HepG2 (cell line): ENCODE results near the gene RASAL1. TPM values are rescaled to one million over a fixed set of nuclear protein-coding genes. Genes with fewer than 3 reads are reported as not detected.
A peak's percentile ranks its signal among the peaks of the same experiment; 100 is the strongest.

Experiments used
- CBX2 ChIP-seq, 2 experiments: fragments of 200-600 bp in 1 of 2; sonication (generic); formaldehyde crosslinking in 1 of 2; IDR thresholded peaks; 2 replicates each; pipeline versions ENCODE4 v1.7.0 to v1.8.1; 2018 to 2022; ENCODE audit warnings: low read depth in 2 of 2, low read length in 1 of 2, mild to moderate bottlenecking in 1 of 2, missing genetic modification reagents in 1 of 2
- GATAD2A ChIP-seq: IDR thresholded peaks from 2 replicates; pipeline ENCODE4 v1.6.1; 2016
- HIC2 ChIP-seq: sonication (generic); formaldehyde crosslinking; IDR thresholded peaks from 2 replicates; pipeline ENCODE4 v1.9.0; 2022; ENCODE audit warnings: low read depth, missing genetic modification reagents
- KAT8 ChIP-seq: IDR thresholded peaks from 2 replicates; pipeline ENCODE4 v1.6.1; 2016; ENCODE audit warnings: missing genetic modification reagents, missing compliant biosample characterization
- MAZ ChIP-seq, 2 experiments: sonication (generic) in 1 of 2; formaldehyde crosslinking in 1 of 2; IDR thresholded peaks; 2 replicates each; pipeline versions ENCODE4 v1.5.0 to v1.6.1; 2012 to 2020; ENCODE audit warnings: low read depth in 2 of 2, mild to moderate bottlenecking in 2 of 2, borderline replicate concordance in 1 of 2, improper control_type of control experiment in 1 of 2, low read length in 1 of 2, missing genetic modification reagents in 1 of 2, moderate library complexity in 1 of 2
- PATZ1 ChIP-seq: sonication (generic); formaldehyde crosslinking; IDR thresholded peaks from 2 replicates; pipeline ENCODE4 v1.4.0; 2020; ENCODE audit warnings: missing genetic modification reagents
- RAD21 ChIP-seq: fragments of 450-650 bp; formaldehyde crosslinking; IDR thresholded peaks from 2 replicates; pipeline ENCODE4 v1.5.0; 2020; ENCODE audit warnings: mild to moderate bottlenecking
- SOX5 ChIP-seq: IDR thresholded peaks from 2 replicates; pipeline ENCODE4 v1.6.1; 2016; ENCODE audit warnings: borderline replicate concordance
- SP2 ChIP-seq: sonication (generic); formaldehyde crosslinking; IDR thresholded peaks from 2 replicates; pipeline ENCODE4 v1.5.1; 2020; ENCODE audit warnings: mild to moderate bottlenecking, missing genetic modification reagents
- ZBTB7A ChIP-seq: sonication (generic); formaldehyde crosslinking; IDR thresholded peaks from 2 replicates; pipeline ENCODE4 v1.8.0; 2022; ENCODE audit warnings: mild to moderate bottlenecking, missing genetic modification reagents
- ZNF235 ChIP-seq: sonication (generic); formaldehyde crosslinking; IDR thresholded peaks from 2 replicates; pipeline ENCODE4 v1.8.1; 2023; ENCODE audit warnings: mild to moderate bottlenecking, missing genetic modification reagents, borderline replicate concordance
- ZNF274 ChIP-seq: sonication (generic); formaldehyde crosslinking; IDR thresholded peaks from 2 replicates; pipeline ENCODE4 v1.5.1; 2020; ENCODE audit warnings: mild to moderate bottlenecking, missing genetic modification reagents
- ZNF530 ChIP-seq: sonication (generic); formaldehyde crosslinking; IDR thresholded peaks from 2 replicates; pipeline ENCODE4 v1.5.0; 2020; ENCODE audit warnings: low read depth, mild to moderate bottlenecking, missing genetic modification reagents
- ZNF792 ChIP-seq: IDR thresholded peaks from 2 replicates; pipeline ENCODE4 v1.6.1; 2016
- polyA plus RNA-seq, 8 experiments: library from polyadenylated mRNA; depleted of rRNA in 3 of 8; stranded (reverse) in 7 of 8; unstranded in 1 of 8; fragments of >200 nt; fragmentation: Illumina TruSeq in 4 of 8; extraction: Trizol in 4 of 8; gene quantifications; 2 replicates each; pipeline versions ENCODE4 v1.2.1 to v1.2.3, GENCODE V29; 2011 to 2016; ENCODE audit warnings: low read depth in 4 of 8, missing spikeins in 1 of 8, mixed read lengths in 1 of 8; ENCODE audit not compliant: insufficient read depth in 1 of 8
- total RNA-seq, 5 experiments: library from RNA; depleted of rRNA; stranded (reverse); fragments of >200 nt; fragmentation: Illumina TruSeq; extraction: Trizol; gene quantifications; 2 replicates each; pipeline ENCODE4 v1.2.3, GENCODE V29; 2016; ENCODE audit warnings: low read depth in 1 of 5
- TF ChIP-seq, protein P1 (sequence below): sonication (generic); formaldehyde crosslinking; IDR thresholded peaks from 2 replicates; pipeline ENCODE4 v1.4.0; 2020; ENCODE audit warnings: mild to moderate bottlenecking, missing genetic modification reagents, borderline replicate concordance
- TF ChIP-seq, protein P2 (sequence below): IDR thresholded peaks from 2 replicates; pipeline ENCODE4 v1.6.1; 2018; ENCODE audit warnings: missing genetic modification reagents, mild to moderate bottlenecking, missing compliant biosample characterization
- TF ChIP-seq, protein P3 (sequence below): sonication (generic); formaldehyde crosslinking; IDR thresholded peaks from 2 replicates; pipeline ENCODE4 v1.5.0; 2020; ENCODE audit warnings: missing genetic modification reagents

Gene RASAL1
- total and polyA plus RNA-seq, 2 of the 13 experiments (the other 11 are each of a cell fraction or from before 2014, with no cell fraction given), result not detected

GRCh38 chr12:113098441-113099028 lies 37.0 kb downstream of the RASAL1 start (continued):
- TF ChIP-seq, protein P1, sequence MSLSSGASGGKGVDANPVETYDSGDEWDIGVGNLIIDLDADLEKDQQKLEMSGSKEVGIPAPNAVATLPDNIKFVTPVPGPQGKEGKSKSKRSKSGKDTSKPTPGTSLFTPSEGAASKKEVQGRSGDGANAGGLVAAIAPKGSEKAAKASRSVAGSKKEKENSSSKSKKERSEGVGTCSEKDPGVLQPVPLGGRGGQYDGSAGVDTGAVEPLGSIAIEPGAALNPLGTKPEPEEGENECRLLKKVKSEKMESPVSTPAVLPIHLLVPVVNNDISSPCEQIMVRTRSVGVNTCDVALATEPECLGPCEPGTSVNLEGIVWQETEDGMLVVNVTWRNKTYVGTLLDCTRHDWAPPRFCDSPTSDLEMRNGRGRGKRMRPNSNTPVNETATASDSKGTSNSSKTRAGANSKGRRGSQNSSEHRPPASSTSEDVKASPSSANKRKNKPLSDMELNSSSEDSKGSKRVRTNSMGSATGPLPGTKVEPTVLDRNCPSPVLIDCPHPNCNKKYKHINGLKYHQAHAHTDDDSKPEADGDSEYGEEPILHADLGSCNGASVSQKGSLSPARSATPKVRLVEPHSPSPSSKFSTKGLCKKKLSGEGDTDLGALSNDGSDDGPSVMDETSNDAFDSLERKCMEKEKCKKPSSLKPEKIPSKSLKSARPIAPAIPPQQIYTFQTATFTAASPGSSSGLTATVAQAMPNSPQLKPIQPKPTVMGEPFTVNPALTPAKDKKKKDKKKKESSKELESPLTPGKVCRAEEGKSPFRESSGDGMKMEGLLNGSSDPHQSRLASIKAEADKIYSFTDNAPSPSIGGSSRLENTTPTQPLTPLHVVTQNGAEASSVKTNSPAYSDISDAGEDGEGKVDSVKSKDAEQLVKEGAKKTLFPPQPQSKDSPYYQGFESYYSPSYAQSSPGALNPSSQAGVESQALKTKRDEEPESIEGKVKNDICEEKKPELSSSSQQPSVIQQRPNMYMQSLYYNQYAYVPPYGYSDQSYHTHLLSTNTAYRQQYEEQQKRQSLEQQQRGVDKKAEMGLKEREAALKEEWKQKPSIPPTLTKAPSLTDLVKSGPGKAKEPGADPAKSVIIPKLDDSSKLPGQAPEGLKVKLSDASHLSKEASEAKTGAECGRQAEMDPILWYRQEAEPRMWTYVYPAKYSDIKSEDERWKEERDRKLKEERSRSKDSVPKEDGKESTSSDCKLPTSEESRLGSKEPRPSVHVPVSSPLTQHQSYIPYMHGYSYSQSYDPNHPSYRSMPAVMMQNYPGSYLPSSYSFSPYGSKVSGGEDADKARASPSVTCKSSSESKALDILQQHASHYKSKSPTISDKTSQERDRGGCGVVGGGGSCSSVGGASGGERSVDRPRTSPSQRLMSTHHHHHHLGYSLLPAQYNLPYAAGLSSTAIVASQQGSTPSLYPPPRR (CRISPR knock-in tag), result no peak
- TF ChIP-seq ZNF235 (CRISPR knock-in tag) (no peak), GATAD2A (CRISPR knock-in tag) (0 out of 2 replicates have a peak, but pooled peaks have one; percentile 32), PATZ1 (CRISPR knock-in tag) (peak; percentile 52), ZNF274 (CRISPR knock-in tag) (no peak), KAT8 (CRISPR knock-in tag) (no peak), ZNF530 (no peak), ZBTB7A (0 out of 2 replicates have a peak, but pooled peaks have one; percentile 52), SOX5 (0 out of 2 replicates have a peak, but pooled peaks have one; percentile 25), RAD21 (peak; percentile 87), MAZ (IDR thresholded peaks at IDR 0.05; ENCODE audit: borderline replicate concordance, low read depth, low read length) (no peak), MAZ (CRISPR knock-in tag; IDR thresholded peaks at IDR 0.05; ENCODE audit: low read depth) (0 out of 2 replicates have a peak, but pooled peaks have one; percentile 24), SP2 (CRISPR knock-in tag) (no peak; the same call in 1 of the 2 replicates), HIC2 (CRISPR knock-in tag) (no peak), ZNF792 (CRISPR knock-in tag) (no peak), CBX2 (IDR thresholded peaks at IDR 0.05; ENCODE audit: low read depth, low read length) (no peak), CBX2 (CRISPR knock-in tag; IDR thresholded peaks at IDR 0.05; ENCODE audit: low read depth) (peak; percentile 68; the same call in 1 of the 2 replicates)
- TF ChIP-seq, protein P2, sequence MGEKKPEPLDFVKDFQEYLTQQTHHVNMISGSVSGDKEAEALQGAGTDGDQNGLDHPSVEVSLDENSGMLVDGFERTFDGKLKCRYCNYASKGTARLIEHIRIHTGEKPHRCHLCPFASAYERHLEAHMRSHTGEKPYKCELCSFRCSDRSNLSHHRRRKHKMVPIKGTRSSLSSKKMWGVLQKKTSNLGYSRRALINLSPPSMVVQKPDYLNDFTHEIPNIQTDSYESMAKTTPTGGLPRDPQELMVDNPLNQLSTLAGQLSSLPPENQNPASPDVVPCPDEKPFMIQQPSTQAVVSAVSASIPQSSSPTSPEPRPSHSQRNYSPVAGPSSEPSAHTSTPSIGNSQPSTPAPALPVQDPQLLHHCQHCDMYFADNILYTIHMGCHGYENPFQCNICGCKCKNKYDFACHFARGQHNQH (CRISPR knock-in tag), result peak; percentile 21; the same call in 1 of the 2 replicates
- TF ChIP-seq, protein P3, sequence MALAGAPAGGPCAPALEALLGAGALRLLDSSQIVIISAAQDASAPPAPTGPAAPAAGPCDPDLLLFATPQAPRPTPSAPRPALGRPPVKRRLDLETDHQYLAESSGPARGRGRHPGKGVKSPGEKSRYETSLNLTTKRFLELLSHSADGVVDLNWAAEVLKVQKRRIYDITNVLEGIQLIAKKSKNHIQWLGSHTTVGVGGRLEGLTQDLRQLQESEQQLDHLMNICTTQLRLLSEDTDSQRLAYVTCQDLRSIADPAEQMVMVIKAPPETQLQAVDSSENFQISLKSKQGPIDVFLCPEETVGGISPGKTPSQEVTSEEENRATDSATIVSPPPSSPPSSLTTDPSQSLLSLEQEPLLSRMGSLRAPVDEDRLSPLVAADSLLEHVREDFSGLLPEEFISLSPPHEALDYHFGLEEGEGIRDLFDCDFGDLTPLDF (CRISPR knock-in tag), result no peak
